GM12891 (cell line): ENCODE measurements around the gene POFUT2.

Experiments used
- PAX5 ChIP-seq: IDR thresholded peaks from 2 replicates; pipeline ENCODE4 v1.6.1; 2011; ENCODE audit warnings: low read length, moderate library complexity, mild to moderate bottlenecking; ENCODE audit not compliant: insufficient read depth, severe bottlenecking
- POLR2A ChIP-seq: IDR thresholded peaks from 2 replicates; pipeline ENCODE4 v1.6.1; 2011; ENCODE audit warnings: low read depth, low read length, control low read depth
- POLR2AphosphoS5 ChIP-seq: IDR thresholded peaks from 2 replicates; pipeline ENCODE4 v1.6.1; 2011; ENCODE audit warnings: low read depth, low read length, control low read depth
- POU2F2 ChIP-seq: IDR thresholded peaks from 2 replicates; pipeline ENCODE4 v1.6.1; 2011; ENCODE audit warnings: low read depth, mild to moderate bottlenecking, control low read depth, low read length, moderate library complexity
- SPI1 ChIP-seq: IDR thresholded peaks from 2 replicates; pipeline ENCODE4 v1.6.1; 2011; ENCODE audit warnings: low read depth, low read length, control low read depth
- TAF1 ChIP-seq: IDR thresholded peaks from 2 replicates; pipeline ENCODE4 v1.6.1; 2011; ENCODE audit warnings: low read depth, low read length, control low read depth

GRCh38 chr21:45246386-45247320 lies 41.0 kb downstream of the POFUT2 start:
- TF ChIP-seq TAF1 (no peak), POLR2AphosphoS5 (no peak), SPI1 (no peak), POLR2A (no peak), PAX5 (no peak), POU2F2 (no peak)
